Epithelial cell of esophagus (primary cell): Measurements from ENCODE around the gene BICC1.
A peak's percentile ranks its signal among the peaks of the same experiment; 100 is the strongest.

Experiments
- DNase-seq: peaks from one replicate; pipeline ENCODE4 v3.0.0; 2010; ENCODE audit warnings: low read depth
- H3K4me3 ChIP-seq: 2 replicates; pipeline ENCODE4 v1.5.1; 2011; ENCODE audit warnings: mild to moderate bottlenecking, low read length, control low read depth
- CTCF ChIP-seq: IDR thresholded peaks from 2 replicates; pipeline ENCODE4 v1.5.1; 2011; ENCODE audit warnings: low read depth, mild to moderate bottlenecking, low read length, control low read depth, inconsistent platforms; ENCODE audit not compliant: insufficient read depth; ENCODE audit errors: missing control alignments

The BICC1 gene

DNA sequence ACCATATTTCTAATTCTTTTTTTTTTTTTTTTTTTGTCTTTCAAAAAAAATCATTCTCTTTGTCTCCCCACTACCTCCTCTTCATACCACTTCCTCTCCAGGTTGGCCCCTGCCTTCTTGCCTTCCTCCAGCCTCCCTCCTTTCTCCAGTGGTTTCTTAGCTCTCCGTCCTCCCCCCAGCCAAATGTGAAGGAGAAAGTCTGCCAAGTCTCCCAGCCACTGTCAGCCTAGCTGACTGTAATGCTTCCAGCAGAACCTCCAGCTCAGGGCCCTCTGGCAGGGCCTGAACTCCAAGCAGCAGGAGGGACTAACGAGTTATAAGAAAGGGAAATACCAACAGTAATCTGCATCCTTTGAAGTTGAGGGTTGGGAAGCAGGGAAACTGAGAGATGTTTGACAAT is 35.5 kb upstream of the BICC1 start:
- no peak for TF ChIP-seq CTCF
- no peak for DNase-seq
- no peak overlapping the region for H3K4me3 ChIP-seq

DNA sequence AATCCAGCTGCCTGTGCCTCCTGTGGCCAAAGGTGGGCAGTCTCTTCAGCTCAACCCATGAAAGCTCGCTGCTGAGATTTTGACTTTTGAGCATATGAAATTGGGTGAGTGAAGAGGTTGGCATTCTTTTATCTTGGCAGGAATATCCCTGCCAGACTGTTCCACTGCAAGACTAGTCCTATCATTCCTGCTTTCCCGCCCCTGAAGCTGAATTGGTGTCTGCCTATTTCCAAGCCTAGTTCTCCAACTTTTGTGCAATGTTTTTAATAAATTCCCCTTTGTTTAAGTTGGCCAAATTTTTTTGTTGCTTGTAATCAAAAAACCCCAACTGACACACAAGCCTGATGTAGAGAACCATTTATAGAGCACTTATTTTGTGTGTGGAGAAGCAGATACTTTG is 34.8 kb upstream of the BICC1 start:
- no peak for DNase-seq
- no peak for TF ChIP-seq CTCF
- H3K4me3 ChIP-seq, result no peak overlapping the region

DNA sequence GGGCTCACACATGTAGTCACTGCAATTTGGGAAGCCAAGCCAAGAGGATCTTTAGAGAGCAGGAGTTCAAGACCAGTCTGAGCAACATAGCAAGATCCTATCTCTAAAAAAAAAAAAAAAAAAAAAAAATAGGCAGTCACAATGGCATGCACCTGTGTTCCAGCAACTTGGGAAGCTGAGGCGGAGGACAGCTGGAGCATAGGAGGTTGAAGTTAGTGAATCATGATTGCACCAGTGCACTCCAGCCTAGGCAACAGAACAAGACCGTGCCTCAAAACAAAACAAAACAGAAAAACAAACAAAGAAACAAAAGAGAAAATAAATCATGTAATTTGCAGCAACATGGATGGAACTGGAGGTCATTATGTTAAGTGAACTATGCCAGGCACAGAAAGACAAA is 33.6 kb upstream of the BICC1 start:
- no peak for DNase-seq
- TF ChIP-seq CTCF, result no peak
- H3K4me3 ChIP-seq, result no peak overlapping the region

DNA sequence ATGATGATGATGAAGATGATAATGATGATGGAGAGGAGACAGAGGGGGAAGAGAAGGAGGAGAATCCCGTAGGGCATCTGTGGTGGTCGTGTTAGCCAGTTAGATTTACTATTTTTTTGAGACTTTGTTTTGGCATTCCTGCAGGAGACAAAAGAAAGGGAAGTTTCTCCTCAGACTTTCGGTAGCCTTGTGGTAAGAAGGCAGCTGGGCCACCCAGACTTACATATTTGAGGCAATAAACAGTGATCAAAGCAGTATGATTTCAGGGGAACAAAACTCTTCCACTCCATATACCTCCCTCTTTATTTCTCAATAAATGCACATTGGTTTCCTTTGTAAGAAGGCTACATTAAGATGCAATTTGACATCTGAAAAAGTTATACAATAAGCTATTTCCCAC is 32.4 kb upstream of the BICC1 start:
- H3K4me3 ChIP-seq, result no peak overlapping the region
- no peak for DNase-seq
- no peak for TF ChIP-seq CTCF

DNA sequence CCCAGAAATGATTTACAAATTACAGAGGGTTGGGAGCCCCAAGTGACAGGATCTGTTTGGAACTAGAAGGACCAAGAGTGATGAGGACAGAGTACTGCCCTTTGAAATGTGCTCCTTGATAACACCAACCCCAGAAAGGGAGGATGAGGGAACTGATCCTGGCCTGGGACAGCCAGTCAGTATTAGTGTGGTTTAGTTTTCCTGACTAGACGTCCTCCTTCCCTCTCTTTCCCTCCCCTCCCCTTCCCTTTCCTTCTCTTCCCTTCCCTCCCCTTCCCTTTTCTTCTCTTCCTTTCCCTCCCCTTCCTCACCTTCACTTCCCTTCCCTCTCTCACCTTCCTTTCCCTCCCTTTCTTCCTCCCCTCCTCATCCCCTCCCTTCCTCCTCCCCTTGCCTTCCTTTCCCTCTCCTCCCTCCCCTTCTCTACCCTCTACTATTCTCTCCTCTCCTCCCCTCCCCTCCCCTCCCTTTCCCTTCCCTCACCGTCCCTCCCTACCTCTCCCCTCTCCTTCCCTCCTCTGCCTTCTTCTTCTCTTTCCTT is 31.0 kb upstream of the BICC1 start:
- DNase-seq, result no peak
- no peak for TF ChIP-seq CTCF
- no peak overlapping the region for H3K4me3 ChIP-seq

DNA sequence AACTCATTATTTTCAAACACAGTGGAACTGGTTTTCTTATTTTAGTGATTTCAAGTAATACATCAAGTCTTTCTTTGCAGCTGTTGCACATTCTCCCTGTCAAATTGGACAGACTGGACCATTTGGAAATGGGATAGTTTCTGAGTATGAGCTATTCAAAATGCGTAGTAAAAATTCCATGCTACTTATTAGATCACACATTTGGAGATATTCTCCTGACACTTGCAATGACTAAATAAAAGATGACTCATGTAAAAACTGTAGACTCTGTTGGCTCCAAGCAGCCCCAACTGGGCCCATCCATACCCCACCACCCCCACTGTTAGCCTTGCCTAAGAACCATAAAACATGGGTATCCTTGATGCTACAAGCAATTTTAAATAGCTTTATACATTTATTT is 25.9 kb upstream of the BICC1 start:
- no peak for TF ChIP-seq CTCF
- peak; percentile 11 for DNase-seq
- H3K4me3 ChIP-seq, result no peak overlapping the region

- H3K4me3 ChIP-seq, result no peak overlapping the region
- no peak for TF ChIP-seq CTCF
- no peak for DNase-seq
Observed at GRCh38 chr10:58488921-58489320, 23.8 kb upstream of the BICC1 start.
